Duodenal mucosa (tissue), 2 donors: ENCODE measurements around the gene MTCL3.
A peak's percentile ranks its signal among the peaks of the same experiment; 100 is the strongest.

Experiments used
- H3K27ac ChIP-seq: one replicate; pipeline ENCODE4 v1.7.0; 2013; ENCODE audit warnings: low read depth, low read length
- H3K27me3 ChIP-seq, 2 donors: one replicate each; pipeline ENCODE4 v1.7.0; 2013; ENCODE audit warnings: low read length in 2 of 2, control low read depth in 1 of 2; ENCODE audit not compliant: insufficient read depth in 2 of 2, control insufficient read depth in 1 of 2
- H3K36me3 ChIP-seq, 2 donors: one replicate each; pipeline ENCODE4 v1.7.0; 2013; ENCODE audit warnings: low read length in 2 of 2, control low read depth in 1 of 2; ENCODE audit not compliant: insufficient read depth in 2 of 2, control insufficient read depth in 1 of 2
- H3K4me1 ChIP-seq, 2 donors: one replicate each; pipeline ENCODE4 v1.7.0; 2013; ENCODE audit warnings: low read length in 2 of 2, control low read depth in 1 of 2; ENCODE audit not compliant: insufficient read depth in 2 of 2, control insufficient read depth in 1 of 2
- H3K4me3 ChIP-seq, 2 donors: one replicate each; pipeline ENCODE4 v1.7.0; 2013; ENCODE audit warnings: low read length in 2 of 2, low read depth in 1 of 2
- H3K9ac ChIP-seq, 2 donors: one replicate each; pipeline ENCODE4 v1.7.0; 2013; ENCODE audit warnings: low read length in 2 of 2, low read depth in 1 of 2
- H3K9me3 ChIP-seq, 2 donors: one replicate each; pipeline ENCODE4 v1.7.0; 2013; ENCODE audit warnings: low read length in 2 of 2, control low read depth in 1 of 2; ENCODE audit not compliant: control insufficient read depth in 1 of 2

Gene MTCL3

DNA sequence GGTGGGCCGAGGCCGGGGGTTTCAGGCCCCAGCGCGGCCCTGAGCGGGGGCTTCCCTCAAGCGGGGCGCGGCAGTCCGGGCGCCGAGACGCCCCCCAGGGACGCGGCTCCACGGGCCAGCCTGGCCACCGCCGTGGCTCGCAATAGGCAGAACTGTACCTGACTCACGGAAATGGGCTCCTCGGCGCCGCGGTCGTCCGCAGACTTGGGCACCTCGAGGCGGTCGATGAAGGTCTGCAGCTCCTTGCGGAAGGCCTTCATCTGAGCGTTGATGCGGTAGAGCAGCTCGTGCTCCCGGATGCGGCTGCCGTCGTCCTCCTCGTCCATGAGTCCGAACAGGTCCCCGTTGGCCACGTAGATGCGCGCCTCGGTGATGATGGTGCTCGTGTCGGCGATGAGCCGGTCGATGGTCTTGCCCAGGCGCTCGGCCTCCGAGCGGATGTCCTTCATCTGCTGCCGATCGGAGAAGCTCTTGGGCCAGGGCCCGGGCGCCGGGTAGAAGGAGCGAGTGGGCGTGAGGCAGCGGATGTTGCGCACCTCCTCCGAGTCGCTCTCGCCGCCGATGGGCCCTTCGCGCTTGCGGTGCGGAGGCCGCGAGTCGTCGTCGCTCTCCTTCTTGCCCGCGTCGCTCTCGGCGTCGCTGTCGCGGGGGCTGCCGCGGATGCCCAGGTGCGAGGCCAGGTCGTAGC is 43.9 kb downstream of the MTCL3 start:
- Histone ChIP-seq H3K4me3 (no peak overlapping the region), H3K27me3 (peaks cover 0 to 3% of the 10 kb centered on the region in 2 donors), H3K27ac (no peak overlapping the region), H3K9me3 (no peaks in the 10 kb centered on the region), H3K36me3 (no peaks in the 10 kb centered on the region), H3K9ac (no peak overlapping the region), H3K4me1 (no peaks in the 10 kb centered on the region)

DNA sequence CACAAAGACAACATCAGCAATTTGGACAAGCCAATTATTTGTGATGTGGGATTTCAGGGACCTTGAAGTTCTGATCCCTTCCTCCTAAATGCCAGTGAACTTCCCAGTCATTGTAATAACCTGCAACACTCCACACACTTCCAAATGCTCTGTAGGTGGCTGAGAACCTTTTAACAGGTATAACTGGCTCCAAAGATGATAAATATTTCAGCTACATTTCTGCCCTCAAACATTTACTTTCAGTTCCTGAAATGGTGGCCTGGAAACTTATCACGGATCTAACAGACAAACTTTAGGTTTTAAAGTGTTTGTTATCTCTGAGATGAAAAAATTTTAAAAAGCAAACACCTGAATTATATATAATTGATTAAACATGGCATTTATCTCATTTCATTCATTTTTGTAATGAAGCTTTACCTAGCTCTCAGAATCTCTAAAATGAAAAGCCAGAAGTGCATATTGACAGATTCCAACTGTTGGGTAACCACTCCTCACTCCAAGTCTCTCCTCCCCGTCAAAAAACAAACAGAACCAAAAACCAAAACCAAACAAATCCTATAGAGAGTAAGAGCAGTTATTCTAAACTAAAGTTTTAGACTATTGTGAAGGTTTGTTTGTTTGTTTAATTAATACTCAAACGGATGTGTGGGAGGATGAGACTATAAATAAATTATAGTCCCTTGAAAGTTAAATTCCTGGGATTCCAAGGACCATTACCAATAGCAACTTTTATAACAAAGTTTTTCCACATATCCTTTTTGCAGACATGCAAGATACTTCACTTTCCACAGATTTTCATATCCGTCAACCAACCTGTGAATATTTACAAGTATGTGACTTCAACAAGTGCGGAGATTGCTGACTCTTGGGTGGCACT is 47.5 kb downstream of the MTCL3 start:
- H3K27ac ChIP-seq: no peak overlapping the region
- no peaks in the 10 kb centered on the region for H3K4me1 ChIP-seq
- H3K9me3 ChIP-seq: no peaks in the 10 kb centered on the region
- H3K36me3 ChIP-seq: no peaks in the 10 kb centered on the region
- no peak overlapping the region for H3K9ac ChIP-seq
- peaks cover 0 to 3% of the 10 kb centered on the region in 2 donors for H3K27me3 ChIP-seq
- H3K4me3 ChIP-seq: no peak overlapping the region

DNA sequence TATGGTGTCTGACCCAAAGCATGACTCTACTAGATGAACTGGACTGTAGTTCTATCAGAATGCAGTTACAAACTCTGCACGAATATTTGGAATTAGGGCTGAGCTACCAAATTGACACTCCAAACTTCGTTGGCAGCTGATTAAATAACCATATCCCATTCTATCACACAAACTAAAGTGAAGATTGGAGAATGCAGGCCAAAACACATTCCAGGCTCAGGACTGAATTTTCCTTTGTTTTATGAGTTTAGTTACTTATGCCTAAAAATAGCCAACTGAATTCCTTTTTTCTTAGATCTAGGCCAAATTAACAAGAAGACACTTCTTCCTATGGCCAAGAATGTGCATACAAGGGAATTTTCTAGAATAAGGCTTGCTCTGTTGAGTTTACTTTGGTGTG is 50.2 kb downstream of the MTCL3 start:
- Histone ChIP-seq H3K9ac (no peak overlapping the region), H3K27ac (no peak overlapping the region), H3K4me1 (no peaks in the 10 kb centered on the region), H3K27me3 (peaks cover 0 to 3% of the 10 kb centered on the region in 2 donors), H3K4me3 (no peak overlapping the region), H3K9me3 (no peaks in the 10 kb centered on the region), H3K36me3 (no peaks in the 10 kb centered on the region)

- Histone ChIP-seq H3K9me3 (no peaks in the 10 kb centered on the region), H3K9ac (no peak overlapping the region), H3K4me1 (no peaks in the 10 kb centered on the region), H3K27ac (no peak overlapping the region), H3K36me3 (no peaks in the 10 kb centered on the region), H3K4me3 (no peak overlapping the region), H3K27me3 (no peaks in the 10 kb centered on the region)
Measured at GRCh38 chr6:127466416-127466815, 52.7 kb downstream of the MTCL3 start.

GRCh38 chr6:127464881-127465459 is 54.2 kb downstream of the MTCL3 start:
- Histone ChIP-seq H3K9ac (no peak overlapping the region), H3K27me3 (no peaks in the 10 kb centered on the region), H3K9me3 (no peaks in the 10 kb centered on the region), H3K36me3 (no peaks in the 10 kb centered on the region), H3K27ac (no peak overlapping the region), H3K4me3 (no peak overlapping the region), H3K4me1 (no peaks in the 10 kb centered on the region)

- no peak overlapping the region for H3K27ac ChIP-seq
- no peaks in the 10 kb centered on the region for H3K4me1 ChIP-seq
- H3K9ac ChIP-seq: no peak overlapping the region
- no peaks in the 10 kb centered on the region for H3K27me3 ChIP-seq
- no peaks in the 10 kb centered on the region for H3K9me3 ChIP-seq
- H3K36me3 ChIP-seq: no peaks in the 10 kb centered on the region
- no peak overlapping the region for H3K4me3 ChIP-seq
Measured at GRCh38 chr6:127464161-127464880, 54.8 kb downstream of the MTCL3 start.

- Histone ChIP-seq H3K9me3 (no peaks in the 10 kb centered on the region), H3K4me1 (no peaks in the 10 kb centered on the region), H3K4me3 (no peak overlapping the region), H3K36me3 (no peaks in the 10 kb centered on the region), H3K27me3 (no peaks in the 10 kb centered on the region), H3K27ac (no peak overlapping the region), H3K9ac (no peak overlapping the region)
Measured at GRCh38 chr6:127463056-127463455, 56.1 kb downstream of the MTCL3 start.

DNA sequence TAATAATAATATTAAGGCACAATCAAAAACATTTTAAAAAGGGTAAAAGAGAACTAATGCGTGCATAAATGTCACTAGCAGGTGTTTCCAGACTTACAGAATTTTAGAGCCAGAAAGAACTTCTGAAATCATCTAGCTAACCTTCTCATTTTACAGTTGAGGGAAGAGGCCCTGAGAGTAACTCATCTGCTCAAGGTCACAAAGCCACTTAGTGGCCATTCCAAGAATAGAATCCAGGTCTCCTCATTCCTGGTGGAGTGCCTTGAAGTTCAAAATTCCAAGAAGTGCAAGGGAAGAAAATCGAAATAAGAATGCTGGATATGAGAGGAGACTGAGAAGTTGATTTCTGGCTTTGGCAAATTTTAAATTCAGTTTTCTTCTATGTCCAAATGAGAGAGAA is 56.8 kb downstream of the MTCL3 start:
- Histone ChIP-seq H3K9me3 (no peaks in the 10 kb centered on the region), H3K9ac (no peak overlapping the region), H3K27ac (no peak overlapping the region), H3K4me3 (no peak overlapping the region), H3K36me3 (no peaks in the 10 kb centered on the region), H3K4me1 (no peaks in the 10 kb centered on the region), H3K27me3 (no peaks in the 10 kb centered on the region)

GRCh38 chr6:127460465-127460864 is 58.7 kb downstream of the MTCL3 start:
- H3K36me3 ChIP-seq: no peaks in the 10 kb centered on the region
- no peak overlapping the region for H3K9ac ChIP-seq
- no peak overlapping the region for H3K27ac ChIP-seq
- H3K27me3 ChIP-seq: no peaks in the 10 kb centered on the region
- H3K9me3 ChIP-seq: no peaks in the 10 kb centered on the region
- H3K4me1 ChIP-seq: no peaks in the 10 kb centered on the region
- no peak overlapping the region for H3K4me3 ChIP-seq

- peak within 1 kb of the TSS; percentile 47 for H3K27ac ChIP-seq
- no peaks in the 10 kb centered on the region for H3K27me3 ChIP-seq
- peak within 1 kb of the TSS in 1 of 2 donors; percentile 13 for H3K4me3 ChIP-seq
- H3K9ac ChIP-seq: no peak within 1 kb of the TSS
- no peaks in the 10 kb centered on the region for H3K36me3 ChIP-seq
- H3K4me1 ChIP-seq: no peaks in the 10 kb centered on the region
- H3K9me3 ChIP-seq: no peaks in the 10 kb centered on the region
Measured at GRCh38 chr6:127459231-127459641, 59.9 kb downstream of the MTCL3 start, which contains the start of gene KIAA0408. Gene KIAA0408, minus strand, starts transcription at chr6:127459389. Its CDS starts 5,408 bp downstream, at chr6:127453981.
